B cell (primary cell): ENCODE measurements around the gene PKMYT1. TPM values are rescaled to one million over a fixed set of nuclear protein-coding genes. Genes with fewer than 3 reads are reported as not detected.

Source experiments
- ATAC-seq: fragments of 200-7000 bp; cut with Tn5 transposase; one replicate; pipeline ENCODE4 v1.10.0; 2021; ENCODE audit warnings: low read depth, mild to moderate bottlenecking, moderate number of reproducible peaks, moderate library complexity
- CTCF ChIA-PET: fragments of 350-600 bp; sonication (Branson Sonifier 250); formaldehyde crosslinking; loops from one replicate; lab custom pipeline; 2021; ENCODE audit warnings: antibody characterized with exemption, inconsistent platforms; lab: Charles Lee
- POLR2A ChIA-PET: fragments of 350-600 bp; sonication (Branson Sonifier 250); formaldehyde crosslinking; loops from one replicate; lab custom pipeline; 2021; ENCODE audit warnings: antibody characterized with exemption; lab: Charles Lee
- DNase-seq: peaks from one replicate; pipeline ENCODE4 v3.0.0; 2013
- H2AFZ ChIP-seq: 2 replicates; pipeline ENCODE4 v1.6.1; 2012; ENCODE audit warnings: mild to moderate bottlenecking, low read depth, low read length; ENCODE audit not compliant: insufficient read depth, poor library complexity, severe bottlenecking
- H3K27ac ChIP-seq, 2 donors: 1 replicate in 1 of 2; 2 replicates in 1 of 2; pipeline ENCODE4 v1.5.1; 2012 to 2013; ENCODE audit warnings: low read length in 2 of 2, mild to moderate bottlenecking in 2 of 2, moderate library complexity in 1 of 2
- H3K27me3 ChIP-seq, 4 experiments: fragments of 200-600 bp in 1 of 4; sonication (generic) in 1 of 4; replicated peaks in 1 of 4; 1 replicate in 2 of 4; 2 replicates in 2 of 4; pipeline versions ENCODE4 v1.6.1 to v1.7.0; 2013 to 2016; ENCODE audit warnings: low read length in 3 of 4, mild to moderate bottlenecking in 2 of 4, mixed read lengths in 1 of 4, moderate library complexity in 1 of 4; ENCODE audit not compliant: insufficient read depth in 4 of 4, control insufficient read depth in 3 of 4; ENCODE audit errors: control extremely low read depth in 1 of 4
- H3K36me3 ChIP-seq, 2 experiments: replicated peaks in 1 of 2; 1 replicate in 1 of 2; 2 replicates in 1 of 2; pipeline versions ENCODE4 v1.6.1 to v1.7.1; 2013; ENCODE audit warnings: low read length in 1 of 2; ENCODE audit not compliant: insufficient read depth in 2 of 2, control insufficient read depth in 1 of 2; ENCODE audit errors: control extremely low read depth in 1 of 2, extremely low read depth in 1 of 2
- H3K4me1 ChIP-seq, 2 donors: fragments of 200-600 bp in 1 of 2; sonication (generic) in 1 of 2; 1 replicate in 1 of 2; 2 replicates in 1 of 2; pipeline versions ENCODE4 v1.5.1 to v1.6.1; 2013 to 2017; ENCODE audit warnings: low read length in 2 of 2; ENCODE audit not compliant: control insufficient read depth in 2 of 2, insufficient read depth in 2 of 2
- H3K4me2 ChIP-seq: replicated peaks from 2 replicates; pipeline ENCODE3; 2012; ENCODE audit warnings: mild to moderate bottlenecking, low read depth, low read length; ENCODE audit not compliant: poor library complexity, severe bottlenecking
- H3K4me3 ChIP-seq, 5 experiments: fragments of 200-600 bp in 1 of 5; sonication (generic) in 1 of 5; 1 replicate in 3 of 5; 2 replicates in 2 of 5; pipeline versions ENCODE4 v1.5.1 to v1.7.0; 2011 to 2016; ENCODE audit warnings: low read length in 4 of 5, mild to moderate bottlenecking in 4 of 5, low read depth in 2 of 5, control low read depth in 1 of 5, moderate library complexity in 1 of 5; ENCODE audit not compliant: insufficient read depth in 1 of 5; ENCODE audit errors: control extremely low read depth in 1 of 5, extremely low read depth in 1 of 5
- H3K79me2 ChIP-seq: fragments of 200-600 bp; sonication (generic); one replicate; pipeline ENCODE4 v1.6.0; 2016; ENCODE audit warnings: low read length; ENCODE audit not compliant: control insufficient read depth, insufficient read depth
- H3K9ac ChIP-seq: fragments of 200-600 bp; sonication (generic); 2 replicates; pipeline ENCODE4 v1.6.1; 2017; ENCODE audit warnings: mild to moderate bottlenecking, low read length, moderate library complexity
- H3K9me3 ChIP-seq, 3 donors: one replicate each; pipeline versions ENCODE4 v1.6.1 to v1.7.1; 2013; ENCODE audit warnings: low read length in 2 of 3; ENCODE audit not compliant: control insufficient read depth in 2 of 3, insufficient read depth in 1 of 3; ENCODE audit errors: control extremely low read depth in 1 of 3
- H4K20me1 ChIP-seq: 2 replicates; pipeline ENCODE4 v1.6.0; 2012; ENCODE audit warnings: mild to moderate bottlenecking, low read length; ENCODE audit not compliant: insufficient read depth, control insufficient read depth, poor library complexity, severe bottlenecking
- H3K27ac Mint-ChIP-seq: one replicate; pipeline ENCODE4 v1.8.0; 2021; ENCODE audit warnings: mixed read lengths
- H3K27me3 Mint-ChIP-seq: one replicate; pipeline ENCODE4 v1.8.0; 2021; ENCODE audit warnings: mixed read lengths
- H3K4me1 Mint-ChIP-seq: one replicate; pipeline ENCODE4 v1.8.0; 2021; ENCODE audit warnings: mixed read lengths
- H3K4me3 Mint-ChIP-seq: one replicate; pipeline ENCODE4 v1.8.0; 2021; ENCODE audit warnings: mixed read lengths
- H3K9me3 Mint-ChIP-seq: one replicate; pipeline ENCODE4 v1.8.0; 2022; ENCODE audit warnings: mixed read lengths; ENCODE audit not compliant: insufficient read depth
- CTCF ChIP-seq: fragments of 200-600 bp; IDR thresholded peaks from one replicate; pipeline ENCODE4 v1.8.0; 2022; ENCODE audit warnings: antibody characterized with exemption, mild to moderate bottlenecking
- EZH2 ChIP-seq: IDR thresholded peaks from 2 replicates; pipeline ENCODE4 v1.6.1; 2012; ENCODE audit warnings: borderline replicate concordance, low read depth, mild to moderate bottlenecking, moderate library complexity, low read length; ENCODE audit not compliant: insufficient read depth, poor library complexity, severe bottlenecking
- WGBS: methylation state at CpG from one replicate; pipeline ENCODE4 v1.1.5; 2013; ENCODE audit warnings: missing lambda C conversion rate; ENCODE audit not compliant: insufficient coverage; 5-methylcytosine and 5-hydroxymethylcytosine counted together
- intact Hi-C: fragments of 100-400 bp; cut with micrococcal nuclease; formaldehyde crosslinking; loops from one replicate; pipeline ENCODE4 v1.10.0; 2022
- polyA plus RNA-seq: library from polyadenylated mRNA; depleted of rRNA; stranded (reverse); fragments of >200 nt; gene quantifications from 2 replicates; pipeline ENCODE4 v1.2.3, GENCODE V29; 2012
- total RNA-seq, 2 donors: library from RNA; stranded (reverse); fragments of 120-200 nt in 1 of 2; gene quantifications; 1 replicate in 1 of 2; 2 replicates in 1 of 2; pipeline versions ENCODE4 v1.2.3 to v1.2.4, GENCODE V29; 2013 to 2022

The PKMYT1 gene
- total and polyA plus RNA-seq, 2 donors (not counting 1 experiment from before 2014, with no cell fraction given), result 0.67 to 2.6 TPM

GRCh38 chr16:2963074-2963722, 17.0 kb downstream of the PKMYT1 start:
- H3K4me3 ChIP-seq, result peak overlapping the region in 4 of 5 experiments; percentile 39 to 61 (median 54)
- 5% methylated on average over 22 of the region's 40 CpGs for WGBS
- peaks cover 59% of the 10 kb centered on the region in 2 donors for H3K4me1 ChIP-seq
- peaks cover 32% of the 10 kb centered on the region for H4K20me1 ChIP-seq
- H3K27ac ChIP-seq, result no peak overlapping the region
- CTCF ChIA-PET, result interaction anchor here (1.0 to 2.1 kb wide), 3 partner anchors 11 to 20 kb away, joined by 3 to 9 read pairs (median 3); no protein-coding TSS in a partner anchor
- H3K36me3 ChIP-seq, result no peaks in the 10 kb centered on the region
- H3K9ac ChIP-seq, result peak overlapping the region; percentile 59
- Mint-ChIP-seq H3K27me3 (peaks cover 21% of the 10 kb centered on the region), H3K4me1 (peaks cover 30% of the 10 kb centered on the region), H3K27ac (peak overlapping the region; percentile 6), H3K9me3 (no peaks in the 10 kb centered on the region), H3K4me3 (peak overlapping the region; percentile 84)
- peak overlapping the region; percentile 96 for H3K4me2 ChIP-seq
- intact Hi-C loops, result no loop called here
- DNase-seq (peak; percentile 70), ATAC-seq (peak; percentile 15)
- TF ChIP-seq CTCF (no peak), EZH2 (no peak)
- peaks cover 0 to 22% (median 0%) of the 10 kb centered on the region in 3 donors for H3K9me3 ChIP-seq
- H3K79me2 ChIP-seq, result no peaks in the 10 kb centered on the region
- peak overlapping the region; percentile 63 for H2AFZ ChIP-seq
- peaks cover 0 to 60% (median 17%) of the 10 kb centered on the region in 4 experiments for H3K27me3 ChIP-seq
- POLR2A ChIA-PET, result no interaction called here
